Measurements from ENCODE around the gene TIGIT.

The TIGIT gene

DNA sequence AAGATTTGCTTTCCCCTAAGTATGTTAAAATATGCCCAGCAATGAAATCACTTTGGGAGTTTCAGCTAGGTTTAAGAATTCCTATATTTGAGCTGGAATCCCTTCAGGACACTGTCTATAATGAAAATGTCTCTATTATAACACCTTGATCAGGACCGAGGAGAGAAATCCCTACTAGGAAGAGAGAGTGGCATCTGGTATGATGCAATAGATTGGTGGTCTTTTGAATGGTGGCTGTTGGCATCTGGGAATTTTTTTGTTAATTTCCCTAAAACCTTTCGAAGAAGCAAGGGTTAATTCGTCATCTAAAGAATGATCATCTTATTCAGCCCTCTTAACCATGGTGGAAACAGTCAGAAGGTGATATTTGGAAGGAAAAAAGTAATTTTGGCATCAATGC, 43.0 kb downstream of the TIGIT start:
- in situ Hi-C loops (cut with HindIII; ENCODE audit: low pct_ligation_motif_present, low pct_unique_long_range_greater_than_20kb, low sequenced_read_pairs) = no loop called here
- DNase-seq = no peak

DNA sequence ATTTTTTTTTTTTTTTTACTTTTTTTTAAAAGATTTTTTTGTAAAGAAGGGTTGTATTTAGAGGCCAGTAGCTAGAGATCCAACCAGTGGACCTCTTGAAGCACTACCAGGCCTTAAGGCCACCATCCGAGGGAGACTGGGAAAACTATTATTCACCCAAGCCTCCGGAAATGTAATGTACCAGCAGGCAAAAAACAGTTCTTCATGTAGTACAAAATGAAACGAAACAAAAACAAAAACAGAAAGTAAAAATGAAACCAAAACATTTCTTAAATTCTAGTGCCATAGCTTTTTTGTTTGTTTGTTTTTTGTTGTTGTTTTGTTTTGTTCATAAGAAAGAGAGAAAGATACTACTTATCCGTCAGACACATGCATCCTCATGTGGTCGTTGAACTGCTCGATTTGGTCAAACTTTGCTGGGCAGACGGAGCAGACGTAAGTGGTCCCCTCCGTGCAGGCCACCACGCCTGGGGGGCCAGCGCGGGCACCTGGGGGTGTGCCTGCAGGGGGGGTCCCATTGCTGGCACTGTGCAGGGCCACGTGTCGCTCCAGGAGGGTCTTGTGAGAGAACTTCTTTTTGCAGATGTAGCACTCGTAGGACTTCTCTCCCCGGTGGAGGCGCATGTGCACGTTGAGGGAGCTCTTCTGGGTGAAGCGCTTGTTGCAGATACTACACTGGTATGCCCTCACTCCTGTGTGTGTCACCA, 45.0 kb downstream of the TIGIT start:
- in situ Hi-C loops (cut with HindIII; ENCODE audit: low pct_ligation_motif_present, low pct_unique_long_range_greater_than_20kb, low sequenced_read_pairs) = no loop called here
- DNase-seq = no peak

GRCh38 chr3:114344492-114344891, 50.7 kb downstream of the TIGIT start:
- no peak for DNase-seq
- in situ Hi-C loops (cut with HindIII; ENCODE audit: low pct_ligation_motif_present, low pct_unique_long_range_greater_than_20kb, low sequenced_read_pairs) = no loop called here

DNA sequence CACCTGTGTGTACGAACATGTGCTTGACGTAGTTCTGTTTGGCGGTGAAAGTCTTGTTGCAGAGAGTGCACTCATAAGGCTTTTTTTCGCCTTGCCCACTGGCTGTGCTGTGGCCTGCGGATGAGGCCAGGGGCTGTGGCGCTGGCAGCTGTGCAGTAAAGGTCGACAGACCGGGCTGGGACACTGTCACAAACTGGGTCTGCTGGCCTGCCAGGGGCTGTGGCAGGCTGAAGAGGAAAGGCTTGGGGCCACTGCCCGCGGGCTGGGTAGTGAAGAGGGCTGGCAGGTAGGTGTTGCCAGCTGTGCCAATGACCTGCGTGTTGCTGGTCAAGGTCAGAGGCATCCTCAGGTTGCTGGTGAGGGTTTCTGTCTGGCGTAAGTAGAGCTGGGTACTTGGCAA, 56.4 kb downstream of the TIGIT start:
- no peak for DNase-seq
- in situ Hi-C loops (cut with HindIII; ENCODE audit: low pct_ligation_motif_present, low pct_unique_long_range_greater_than_20kb, low sequenced_read_pairs) = no loop called here

DNA sequence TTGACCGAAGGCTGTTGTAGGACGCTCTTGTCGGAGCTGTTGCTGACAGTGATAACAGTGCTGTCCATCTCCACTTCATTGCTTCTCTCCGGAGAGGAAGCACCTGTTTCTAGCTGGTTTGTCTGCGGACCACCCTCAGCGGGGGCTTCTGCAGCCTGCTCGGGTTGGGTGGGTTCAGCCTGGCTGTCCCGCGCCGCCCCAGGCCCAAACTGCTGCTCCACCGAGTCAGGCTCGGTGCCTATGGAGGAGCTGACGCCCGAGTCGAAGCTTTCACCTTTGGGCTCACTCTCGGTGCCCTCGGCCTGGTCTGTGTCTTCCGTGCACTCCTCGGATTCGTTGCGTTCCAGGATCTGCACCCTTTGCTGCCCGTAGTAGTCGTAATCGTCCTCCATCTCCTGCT, 56.9 kb downstream of the TIGIT start:
- in situ Hi-C loops (cut with HindIII; ENCODE audit: low pct_ligation_motif_present, low pct_unique_long_range_greater_than_20kb, low sequenced_read_pairs) = no loop called here
- DNase-seq = no peak

DNA sequence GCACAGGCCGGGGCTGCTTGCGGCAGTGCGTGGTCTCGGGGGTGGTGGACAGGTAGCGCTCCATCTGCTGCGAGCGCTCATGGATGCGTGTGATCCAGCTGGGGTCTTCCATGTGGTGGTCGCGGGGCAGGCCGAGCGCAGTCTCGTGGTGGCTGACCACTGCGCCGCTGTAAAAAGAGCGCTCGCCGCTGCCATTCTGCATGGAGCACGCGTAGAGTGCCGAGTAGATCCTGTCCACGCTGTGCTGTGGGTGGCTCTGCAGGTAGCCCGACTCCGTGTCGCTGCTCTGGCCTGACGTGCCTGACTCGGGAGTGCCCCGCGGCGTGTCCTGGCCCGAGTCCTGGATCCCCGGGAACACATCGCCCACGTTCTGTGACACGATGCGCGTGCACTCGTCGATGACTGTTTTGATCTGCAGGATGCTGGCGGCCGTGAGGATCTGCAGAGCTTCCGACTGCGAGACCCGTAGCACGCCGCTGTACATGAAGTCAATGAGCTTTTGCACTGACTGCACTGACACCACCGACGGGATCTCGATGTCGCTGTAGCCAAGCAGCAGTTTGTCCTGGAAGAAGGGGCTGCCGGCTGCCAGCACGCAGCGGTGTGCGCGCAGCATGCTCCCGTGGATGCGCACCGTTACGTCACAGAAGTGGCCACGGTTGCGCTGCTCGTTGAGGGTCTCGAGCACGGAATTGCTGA, 57.4 kb downstream of the TIGIT start:
- no peak for DNase-seq
- in situ Hi-C loops (cut with HindIII; ENCODE audit: low pct_ligation_motif_present, low pct_unique_long_range_greater_than_20kb, low sequenced_read_pairs) = no loop called here

DNA sequence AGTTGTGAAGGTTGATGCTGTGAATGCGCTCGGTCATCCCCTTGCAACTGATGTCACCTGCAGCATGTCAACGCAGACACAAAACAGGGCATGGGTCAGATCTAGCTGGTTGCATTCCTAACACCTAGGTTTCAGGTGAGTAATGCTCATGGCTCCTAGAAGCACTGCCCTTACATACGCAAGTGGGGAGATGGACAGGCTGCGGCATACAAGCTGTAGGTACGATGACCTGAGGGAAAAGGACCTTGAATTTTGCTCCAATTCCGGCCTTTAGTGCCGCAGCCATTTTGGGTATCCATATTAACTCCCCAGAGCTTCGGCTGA, 58.0 kb downstream of the TIGIT start:
- DNase-seq = no peak
- in situ Hi-C loops (cut with HindIII; ENCODE audit: low pct_ligation_motif_present, low pct_unique_long_range_greater_than_20kb, low sequenced_read_pairs) = no loop called here

- in situ Hi-C loops (cut with HindIII; ENCODE audit: low pct_ligation_motif_present, low pct_unique_long_range_greater_than_20kb, low sequenced_read_pairs) = no loop called here
- no peak for DNase-seq
Measured at GRCh38 chr3:114355653-114356052, 61.8 kb downstream of the TIGIT start.

DNA sequence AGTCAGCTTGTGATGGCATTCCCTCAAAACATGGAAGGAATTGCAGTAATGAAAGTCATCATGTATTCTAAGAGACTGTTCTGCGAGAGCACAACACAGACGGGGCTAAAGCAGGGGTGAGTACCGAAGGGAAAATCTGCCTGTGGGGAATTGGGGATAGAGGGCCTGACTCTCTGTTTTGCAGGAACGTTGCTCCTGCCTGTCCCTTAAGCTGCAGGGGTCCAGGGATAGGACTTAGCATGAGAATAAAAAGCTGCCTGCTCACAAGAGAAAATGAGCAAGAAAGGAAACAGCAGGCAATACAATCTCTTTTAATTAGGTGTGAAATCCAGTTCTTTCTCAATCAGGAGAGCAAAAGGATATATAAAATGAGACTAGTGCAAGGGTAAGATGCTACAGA, 62.2 kb downstream of the TIGIT start:
- DNase-seq = no peak
- in situ Hi-C loops (cut with HindIII; ENCODE audit: low pct_ligation_motif_present, low pct_unique_long_range_greater_than_20kb, low sequenced_read_pairs) = no loop called here

DNA sequence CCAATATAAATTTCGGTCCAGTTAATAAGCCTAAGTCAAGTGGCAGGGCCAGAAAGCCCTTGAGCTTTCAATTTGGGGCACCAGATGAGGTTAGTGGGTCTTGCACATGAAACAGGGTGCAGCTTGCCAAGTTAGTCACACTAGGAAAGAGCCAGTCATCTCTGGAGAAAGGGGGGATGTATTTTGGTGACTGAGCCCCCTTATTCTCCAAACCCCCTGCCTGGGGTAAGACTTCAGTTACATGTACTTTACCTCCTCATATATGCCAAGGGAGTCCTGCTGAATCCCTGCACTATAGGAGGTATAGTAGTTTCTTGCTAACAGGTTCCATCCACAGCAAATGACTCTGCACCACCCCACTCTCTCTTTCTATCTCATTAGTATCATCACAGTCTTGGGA, 62.7 kb downstream of the TIGIT start:
- in situ Hi-C loops (cut with HindIII; ENCODE audit: low pct_ligation_motif_present, low pct_unique_long_range_greater_than_20kb, low sequenced_read_pairs) = no loop called here
- DNase-seq = no peak

Measured in ACHN (cell line).